ENCODE results near the gene ZDHHC11B.
"Not testable (repeated sequence)": the region's sequence is repeated elsewhere in the genome, so short reads cannot be mapped to it uniquely, and the experiment has no call there.

Gene ZDHHC11B

GRCh38 chr5:783881-784427, 575 bp downstream of the ZDHHC11B start:
- DNase-seq = not testable (repeated sequence)

GRCh38 chr5:783049-783802, 1.3 kb downstream of the ZDHHC11B start:
- DNase-seq = not testable (repeated sequence)

- DNase-seq = not testable (repeated sequence)
Measured at GRCh38 chr5:782356-782755, 2.2 kb downstream of the ZDHHC11B start.

- not testable (repeated sequence) for DNase-seq
Measured at GRCh38 chr5:780571-780970, 4.0 kb downstream of the ZDHHC11B start.

GRCh38 chr5:778967-779366, 5.6 kb downstream of the ZDHHC11B start:
- DNase-seq = not testable (repeated sequence)

- DNase-seq = not testable (repeated sequence)
Measured at GRCh38 chr5:778421-778820, 6.1 kb downstream of the ZDHHC11B start.

GRCh38 chr5:777756-778161, 6.8 kb downstream of the ZDHHC11B start:
- DNase-seq = no peak

- no peak for DNase-seq
Measured at GRCh38 chr5:776862-777711, 7.4 kb downstream of the ZDHHC11B start.

- DNase-seq = no peak
Measured at GRCh38 chr5:775961-776861, 8.3 kb downstream of the ZDHHC11B start.

GRCh38 chr5:775595-775960, 9.0 kb downstream of the ZDHHC11B start:
- DNase-seq = not testable (repeated sequence)

- not testable (repeated sequence) for DNase-seq
Measured at GRCh38 chr5:774854-775505, 9.5 kb downstream of the ZDHHC11B start.

- DNase-seq = not testable (repeated sequence)
Measured at GRCh38 chr5:774304-774703, 10.2 kb downstream of the ZDHHC11B start.

- no peak for DNase-seq
Measured at GRCh38 chr5:773517-774264, 10.8 kb downstream of the ZDHHC11B start.

GRCh38 chr5:772931-773330, 11.6 kb downstream of the ZDHHC11B start:
- not testable (repeated sequence) for DNase-seq

GRCh38 chr5:772547-772890, 12.0 kb downstream of the ZDHHC11B start:
- DNase-seq = not testable (repeated sequence)

- not testable (repeated sequence) for DNase-seq
Measured at GRCh38 chr5:771841-772546, 12.5 kb downstream of the ZDHHC11B start.

- DNase-seq = not testable (repeated sequence)
Measured at GRCh38 chr5:771087-771781, 13.3 kb downstream of the ZDHHC11B start.

- not testable (repeated sequence) for DNase-seq
Measured at GRCh38 chr5:770585-770984, 13.9 kb downstream of the ZDHHC11B start.

GRCh38 chr5:769485-770145, 14.9 kb downstream of the ZDHHC11B start:
- DNase-seq = not testable (repeated sequence)

Data from hematopoietic multipotent progenitor cell treated with erythropoietin and hydrocortisone succinate and interleukin-3 and kit ligand, for 8 days (in vitro differentiated cells).